NK-92 (cell line): Measurements from ENCODE around the gene SH3GLB1.
"Not testable (repeated sequence)": the region's sequence is repeated elsewhere in the genome, so short reads cannot be mapped to it uniquely, and the experiment has no call there.

Source experiments
- DNase-seq: peaks from one replicate; lab custom pipeline; 2025; ENCODE audit not compliant: unreplicated experiment; lab: John Stamatoyannopoulos, UW

The SH3GLB1 gene

GRCh38 chr1:86704458-86704971, at the start of gene SH3GLB1:
SH3GLB1 (plus strand) TSS chr1:86704576; CDS start chr1:86704900, 324 bp downstream.
- no peak for DNase-seq

GRCh38 chr1:86658381-86658780, 46.0 kb upstream of the SH3GLB1 start:
- not testable (repeated sequence) for DNase-seq

- no peak for DNase-seq
Measured at GRCh38 chr1:86666368-86666767, 38.0 kb upstream of the SH3GLB1 start.

GRCh38 chr1:86687595-86687994, 16.8 kb upstream of the SH3GLB1 start:
- no peak for DNase-seq

GRCh38 chr1:86692641-86693040, 11.7 kb upstream of the SH3GLB1 start:
- no peak for DNase-seq

GRCh38 chr1:86695400-86695799, 9.0 kb upstream of the SH3GLB1 start:
- DNase-seq, result no peak

- DNase-seq, result no peak
Measured at GRCh38 chr1:86696522-86696921, 7.9 kb upstream of the SH3GLB1 start.

- no peak for DNase-seq
Measured at GRCh38 chr1:86699186-86699585, 5.2 kb upstream of the SH3GLB1 start.

GRCh38 chr1:86701731-86702130, 2.6 kb upstream of the SH3GLB1 start:
- DNase-seq, result no peak

GRCh38 chr1:86702954-86703494, 1.4 kb upstream of the SH3GLB1 start:
- not testable (repeated sequence) for DNase-seq

- no peak for DNase-seq
Measured at GRCh38 chr1:86703696-86704457, 499 bp upstream of the SH3GLB1 start.

GRCh38 chr1:86704972-86705664, 742 bp downstream of the SH3GLB1 start:
- no peak for DNase-seq

GRCh38 chr1:86705665-86705985, 1.2 kb downstream of the SH3GLB1 start:
- no peak for DNase-seq

- no peak for DNase-seq
Measured at GRCh38 chr1:86706018-86706635, 1.8 kb downstream of the SH3GLB1 start.

- no peak for DNase-seq
Measured at GRCh38 chr1:86708920-86709319, 4.5 kb downstream of the SH3GLB1 start.

- no peak for DNase-seq
Measured at GRCh38 chr1:86712088-86712860, 7.9 kb downstream of the SH3GLB1 start.

- DNase-seq, result no peak
Measured at GRCh38 chr1:86713477-86713876, 9.1 kb downstream of the SH3GLB1 start.

GRCh38 chr1:86714159-86714558, 9.8 kb downstream of the SH3GLB1 start:
- DNase-seq, result no peak

- no peak for DNase-seq
Measured at GRCh38 chr1:86714561-86715244, 10.3 kb downstream of the SH3GLB1 start.

- DNase-seq, result no peak
Measured at GRCh38 chr1:86718786-86719185, 14.4 kb downstream of the SH3GLB1 start.
